Inflammatory macrophage treated with lipopolysaccharide for 4 hours (primary cell): ENCODE measurements around the gene CEACAM21.

Experiments used
- DNase-seq: peaks from one replicate; pipeline ENCODE4 v3.0.0-alpha.2; 2020

CEACAM21 gene

GRCh38 chr19:41621654-41622053 is 45.7 kb downstream of the CEACAM21 start:
- DNase-seq = peak; percentile 44

- DNase-seq = no peak
Observed at GRCh38 chr19:41623360-41623759, 47.4 kb downstream of the CEACAM21 start.

GRCh38 chr19:41624515-41624914 is 48.5 kb downstream of the CEACAM21 start:
- no peak for DNase-seq

GRCh38 chr19:41624937-41625336 is 49.0 kb downstream of the CEACAM21 start:
- DNase-seq = no peak

- no peak for DNase-seq
Observed at GRCh38 chr19:41626278-41626677, 50.3 kb downstream of the CEACAM21 start.

GRCh38 chr19:41626877-41627276 is 50.9 kb downstream of the CEACAM21 start, which contains the start of gene CEACAM4:
Gene CEACAM4, minus strand, starts transcription at chr19:41627074. Its CDS starts 111 bp downstream, at chr19:41626963.
- DNase-seq = peak; percentile 68

- DNase-seq = no peak
Observed at GRCh38 chr19:41627966-41628675, 52.2 kb downstream of the CEACAM21 start.
